Body of pancreas (tissue), 4 donors: ENCODE measurements around the gene PKD2L2. TPM values are rescaled to one million over a fixed set of nuclear protein-coding genes. Genes with fewer than 3 reads are reported as not detected.
"Not testable (repeated sequence)": the region's sequence is repeated elsewhere in the genome, so short reads cannot be mapped to it uniquely, and the experiment has no call there.

Experiments
- ATAC-seq: fragments of 150-250 bp; one replicate; pipeline ENCODE4 v1.9.1; 2016
- DNase-seq, 4 donors: peaks; one replicate each; pipeline ENCODE4 v3.0.0-alpha.2; 2019
- H3K27ac ChIP-seq, 4 donors: fragments of 200-600 bp; sonication (generic); 1 replicate in 3 of 4; 2 replicates in 1 of 4; pipeline versions ENCODE4 v1.5.1 to v1.6.1; 2016 to 2019; ENCODE audit warnings: mild to moderate bottlenecking in 1 of 4, mixed read lengths in 1 of 4, moderate library complexity in 1 of 4
- H3K27me3 ChIP-seq, 2 donors: fragments of 200-600 bp; sonication (generic); one replicate each; pipeline ENCODE4 v1.6.0; 2016; ENCODE audit warnings: mild to moderate bottlenecking in 1 of 2
- H3K36me3 ChIP-seq, 2 donors: fragments of 200-600 bp; sonication (generic); replicated peaks in 1 of 2; 2 replicates each; pipeline ENCODE4 v1.5.1; 2016; ENCODE audit warnings: low read depth in 2 of 2; ENCODE audit not compliant: insufficient read depth in 1 of 2
- H3K4me1 ChIP-seq: fragments of 200-600 bp; sonication (generic); one replicate; pipeline ENCODE4 v1.6.0; 2016
- H3K4me3 ChIP-seq, 2 donors: fragments of 200-600 bp; sonication (generic); 1 replicate in 1 of 2; 2 replicates in 1 of 2; pipeline ENCODE4 v1.5.1; 2016 to 2019
- H3K9me3 ChIP-seq, 3 donors: fragments of 200-600 bp; sonication (generic); 1 replicate in 2 of 3; 2 replicates in 1 of 3; pipeline ENCODE4 v1.5.1; 2016
- POLR2A ChIP-seq, 3 donors: fragments of 450-650 bp; IDR thresholded peaks; one replicate each; pipeline ENCODE4 v1.6.1; 2016; ENCODE audit warnings: antibody characterized with exemption in 3 of 3, mild to moderate bottlenecking in 2 of 3
- WGBS, 2 donors: methylation state at CpG; one replicate each; pipeline ENCODE4 v1.1.5; 2017; 5-methylcytosine and 5-hydroxymethylcytosine counted together
- intact Hi-C: fragments of 100-400 bp; cut with DNase I; formaldehyde crosslinking; loops from one replicate; pipeline ENCODE4 v1.15.1; 2023
- total RNA-seq, 2 donors: library from RNA; depleted of rRNA; stranded (reverse); fragments of >200 nt; gene quantifications; one replicate each; pipeline ENCODE4 v1.1.0, GENCODE V29; 2016
- TF ChIP-seq, protein P1 (sequence below), 7 experiments: fragments of 450-650 bp in 4 of 7; fragments of 200-600 bp in 3 of 7; sonication (generic) in 3 of 7; IDR thresholded peaks; one replicate each; pipeline ENCODE4 v1.5.1; 2016 to 2019; ENCODE audit warnings: antibody characterized with exemption in 7 of 7

Gene PKD2L2
- total RNA-seq, 2 donors from 2014 or later = not detected

DNA sequence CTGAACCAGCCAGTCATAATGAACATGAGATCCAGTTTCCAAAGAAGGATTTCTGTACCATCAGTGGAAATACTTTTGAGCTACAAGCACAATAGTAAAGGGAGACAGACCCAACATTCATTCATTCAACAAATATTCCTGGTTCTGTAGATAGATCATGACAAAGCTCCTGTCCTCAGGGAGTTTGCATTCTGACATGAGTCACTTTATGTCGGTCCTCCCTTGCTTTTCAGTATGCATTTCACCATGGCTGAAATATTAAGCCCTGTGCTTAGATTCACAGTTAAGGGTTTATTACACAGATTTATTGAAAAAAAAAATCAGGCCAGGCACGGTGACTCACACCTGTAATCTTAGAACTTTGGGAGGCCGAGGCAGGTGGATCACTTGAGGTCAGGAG lies 27.0 kb upstream of the PKD2L2 start:
- Histone ChIP-seq H3K4me1 (peaks cover 5% of the 10 kb centered on the region), H3K27ac (no peak overlapping the region), H3K4me3 (no peak overlapping the region), H3K36me3 (no peaks in the 10 kb centered on the region), H3K9me3 (no peaks in the 10 kb centered on the region), H3K27me3 (no peaks in the 10 kb centered on the region)
- 87 to 90% methylated on average over 3 of the region's 3 CpGs for WGBS, 2 donors
- DNase-seq (no peak), ATAC-seq (no peak)
- TF ChIP-seq, protein P1, sequence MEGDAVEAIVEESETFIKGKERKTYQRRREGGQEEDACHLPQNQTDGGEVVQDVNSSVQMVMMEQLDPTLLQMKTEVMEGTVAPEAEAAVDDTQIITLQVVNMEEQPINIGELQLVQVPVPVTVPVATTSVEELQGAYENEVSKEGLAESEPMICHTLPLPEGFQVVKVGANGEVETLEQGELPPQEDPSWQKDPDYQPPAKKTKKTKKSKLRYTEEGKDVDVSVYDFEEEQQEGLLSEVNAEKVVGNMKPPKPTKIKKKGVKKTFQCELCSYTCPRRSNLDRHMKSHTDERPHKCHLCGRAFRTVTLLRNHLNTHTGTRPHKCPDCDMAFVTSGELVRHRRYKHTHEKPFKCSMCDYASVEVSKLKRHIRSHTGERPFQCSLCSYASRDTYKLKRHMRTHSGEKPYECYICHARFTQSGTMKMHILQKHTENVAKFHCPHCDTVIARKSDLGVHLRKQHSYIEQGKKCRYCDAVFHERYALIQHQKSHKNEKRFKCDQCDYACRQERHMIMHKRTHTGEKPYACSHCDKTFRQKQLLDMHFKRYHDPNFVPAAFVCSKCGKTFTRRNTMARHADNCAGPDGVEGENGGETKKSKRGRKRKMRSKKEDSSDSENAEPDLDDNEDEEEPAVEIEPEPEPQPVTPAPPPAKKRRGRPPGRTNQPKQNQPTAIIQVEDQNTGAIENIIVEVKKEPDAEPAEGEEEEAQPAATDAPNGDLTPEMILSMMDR (IDR thresholded peaks at IDR 0.05) = no peak
- TF ChIP-seq POLR2A (IDR thresholded peaks at IDR 0.05) = no peak
- intact Hi-C loops = no loop called here

DNA sequence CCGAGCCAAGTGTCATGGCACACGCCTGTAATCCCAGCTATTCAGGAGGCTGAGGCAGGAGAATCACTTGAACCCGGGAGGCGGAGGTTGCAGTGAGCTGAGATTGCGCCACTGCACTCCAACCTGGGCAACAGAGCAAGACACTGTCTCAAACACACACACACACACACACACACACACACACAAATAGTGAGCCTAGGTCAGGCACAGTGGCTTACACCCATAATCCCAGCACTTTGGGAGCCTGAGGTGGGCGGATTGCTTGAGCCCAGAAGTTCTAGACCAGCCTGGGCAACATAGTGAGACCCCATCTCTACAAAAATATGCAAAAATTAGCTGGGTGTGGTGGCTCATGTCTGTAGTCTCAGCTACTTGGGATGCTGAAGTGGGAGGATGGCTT lies 25.6 kb upstream of the PKD2L2 start:
- H3K9me3 ChIP-seq, H3K36me3 ChIP-seq, H3K27ac ChIP-seq, H3K27me3 ChIP-seq, H3K4me3 ChIP-seq, DNase-seq, H3K4me1 ChIP-seq, ATAC-seq, intact Hi-C loops: not testable (repeated sequence)
- WGBS, 2 donors = 82 to 84% methylated on average over 5 to 6 of the region's 6 CpGs

DNA sequence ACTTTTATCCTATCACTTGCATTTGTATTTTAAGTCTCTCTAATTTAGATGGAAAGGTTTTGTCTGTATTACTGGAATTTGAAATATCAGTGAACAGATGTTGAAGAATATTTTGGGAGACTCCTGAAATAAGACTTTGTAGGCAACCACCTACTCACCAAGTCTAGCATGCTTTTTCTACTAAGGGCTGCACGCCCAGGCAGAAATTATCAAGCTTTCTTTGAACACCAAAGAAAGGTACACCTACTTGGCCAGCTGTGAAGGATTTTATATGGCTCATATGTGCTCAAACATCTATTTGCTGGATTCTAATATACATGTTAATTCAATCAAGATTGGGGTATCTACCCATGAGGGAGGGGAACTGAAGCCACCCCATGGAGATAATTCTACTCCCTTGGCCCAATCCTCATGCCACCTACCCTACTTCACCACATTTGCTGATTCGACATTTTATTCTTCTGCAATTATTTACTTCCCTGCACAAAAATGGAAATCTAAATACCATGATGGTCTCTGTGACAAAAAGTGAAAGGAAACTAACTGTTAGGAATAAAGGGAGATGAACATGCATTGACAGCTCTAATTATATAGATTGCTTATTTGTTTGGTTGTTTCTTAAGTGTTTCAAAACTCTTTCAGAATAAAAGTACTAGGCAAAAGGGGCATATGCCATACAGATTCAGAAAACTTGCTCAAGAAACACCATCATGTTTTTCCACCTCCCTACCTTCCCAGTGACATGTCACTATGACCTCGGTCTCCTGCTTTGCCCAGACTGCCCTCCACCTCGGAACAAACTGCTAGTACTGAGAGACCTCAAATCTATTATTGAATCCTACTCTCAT lies 22.5 kb upstream of the PKD2L2 start:
- H3K4me1 ChIP-seq = no peaks in the 10 kb centered on the region
- no peak overlapping the region for H3K27ac ChIP-seq
- WGBS, 2 donors = 67 to 68% methylated on average over 4 of the region's 4 CpGs
- intact Hi-C loops = no loop called here
- H3K27me3 ChIP-seq = no peaks in the 10 kb centered on the region
- TF ChIP-seq, protein P1 (IDR thresholded peaks at IDR 0.05) = no peak
- TF ChIP-seq POLR2A (IDR thresholded peaks at IDR 0.05) = no peak
- ATAC-seq (no peak), DNase-seq (no peak)
- H3K4me3 ChIP-seq = no peak overlapping the region
- no peaks in the 10 kb centered on the region for H3K9me3 ChIP-seq
- H3K36me3 ChIP-seq = no peaks in the 10 kb centered on the region

DNA sequence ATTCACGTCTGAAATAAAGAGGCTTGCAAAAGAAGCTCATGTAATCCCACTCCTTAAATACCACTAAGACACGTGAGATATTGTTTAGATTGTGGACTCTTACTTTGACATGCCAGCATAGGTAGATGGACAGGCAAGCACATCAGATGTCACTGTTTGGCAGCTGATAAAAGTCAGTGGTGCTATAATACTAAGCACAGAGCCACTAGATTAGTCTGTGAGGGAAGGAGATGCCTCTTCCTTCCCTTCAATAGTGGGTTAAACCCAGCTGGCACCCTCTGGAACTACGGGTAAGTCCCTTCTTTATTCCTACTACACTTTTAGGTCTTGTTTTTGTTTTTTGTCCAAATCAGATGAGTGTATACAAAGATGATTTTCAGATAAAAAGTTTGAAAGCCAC lies 21.6 kb upstream of the PKD2L2 start, which contains the start of gene MYOT:
Gene MYOT (plus strand): TSS at position 197 of the 400 bp plus-strand sequence. CDS start 2,792 bp downstream, outside the sequence.
- no peaks in the 10 kb centered on the region for H3K9me3 ChIP-seq
- TF ChIP-seq POLR2A (IDR thresholded peaks at IDR 0.05) = no peak
- TF ChIP-seq, protein P1 (IDR thresholded peaks at IDR 0.05) = no peak
- no peaks in the 10 kb centered on the region for H3K4me1 ChIP-seq
- intact Hi-C loops = no loop called here
- no peak for DNase-seq
- 46 to 62% methylated on average over 3 of the region's 3 CpGs for WGBS, 2 donors
- H3K36me3 ChIP-seq = no peaks in the 10 kb centered on the region
- H3K4me3 ChIP-seq = no peak within 1 kb of the TSS
- ATAC-seq = no peak
- no peaks in the 10 kb centered on the region for H3K27me3 ChIP-seq
- no peak within 1 kb of the TSS for H3K27ac ChIP-seq

DNA sequence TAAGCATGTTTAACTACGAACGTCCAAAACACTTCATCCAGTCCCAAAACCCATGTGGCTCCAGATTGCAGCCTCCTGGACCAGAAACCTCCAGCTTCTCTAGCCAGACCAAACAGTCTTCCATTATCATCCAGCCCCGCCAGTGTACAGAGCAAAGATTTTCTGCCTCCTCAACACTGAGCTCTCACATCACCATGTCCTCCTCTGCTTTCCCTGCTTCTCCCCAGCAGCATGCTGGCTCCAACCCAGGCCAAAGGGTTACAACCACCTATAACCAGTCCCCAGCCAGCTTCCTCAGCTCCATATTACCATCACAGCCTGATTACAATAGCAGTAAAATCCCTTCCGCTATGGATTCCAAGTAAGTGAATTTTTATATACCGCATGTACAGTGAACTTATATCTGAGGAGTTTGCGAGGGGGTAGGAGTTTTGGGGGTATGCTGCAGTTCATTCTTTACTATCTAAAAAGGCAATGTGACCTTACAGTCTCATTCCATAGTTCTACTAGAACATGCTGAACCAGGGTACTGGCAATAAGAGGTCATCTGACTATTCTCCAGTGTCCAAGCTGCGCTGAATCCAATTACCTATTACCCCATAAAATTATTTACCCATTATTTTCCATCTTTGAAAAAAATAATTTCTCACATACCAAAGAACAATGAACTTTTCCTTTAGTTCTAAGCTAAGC lies 18.5 kb upstream of the PKD2L2 start:
- H3K4me3 ChIP-seq = no peak overlapping the region
- 87 to 92% methylated on average over 7 of the region's 7 CpGs for WGBS, 2 donors
- H3K36me3 ChIP-seq = no peaks in the 10 kb centered on the region
- H3K9me3 ChIP-seq = no peaks in the 10 kb centered on the region
- no peaks in the 10 kb centered on the region for H3K4me1 ChIP-seq
- DNase-seq (no peak), ATAC-seq (no peak)
- H3K27me3 ChIP-seq = no peaks in the 10 kb centered on the region
- intact Hi-C loops = no loop called here
- TF ChIP-seq, protein P1 (IDR thresholded peaks at IDR 0.05) = no peak
- no peak for TF ChIP-seq POLR2A (IDR thresholded peaks at IDR 0.05)
- no peak overlapping the region for H3K27ac ChIP-seq
